Ecto neural progenitor cell (in vitro differentiated cells): ENCODE results near the gene FLT4.
"Not testable (repeated sequence)": the region's sequence is repeated elsewhere in the genome, so short reads cannot be mapped to it uniquely, and the experiment has no call there.

ENCODE experiments used
- DNase-seq: peaks from one replicate; pipeline ENCODE4 v3.0.0-alpha.2; 2018; ENCODE audit warnings: low spot score

Gene FLT4

DNA sequence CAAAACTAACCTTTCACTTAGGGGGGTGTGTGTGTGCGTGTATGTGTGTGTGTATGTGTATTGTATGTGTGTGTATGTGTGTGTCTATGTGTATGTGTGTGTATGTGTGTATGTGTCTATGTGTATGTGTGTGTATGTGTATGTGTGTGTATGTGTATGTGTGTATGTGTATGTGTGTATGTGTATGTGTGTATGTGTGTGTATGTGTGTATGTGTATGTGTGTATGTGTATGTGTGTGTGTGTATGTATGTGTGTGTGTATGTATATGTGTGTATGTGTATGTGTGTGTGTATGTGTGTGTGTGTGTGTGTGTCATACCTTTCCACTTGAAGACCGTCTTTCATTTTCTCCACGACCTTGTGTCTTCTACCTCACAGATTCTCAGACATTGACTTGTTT, 20.8 kb upstream of the FLT4 start:
- DNase-seq, result no peak

DNA sequence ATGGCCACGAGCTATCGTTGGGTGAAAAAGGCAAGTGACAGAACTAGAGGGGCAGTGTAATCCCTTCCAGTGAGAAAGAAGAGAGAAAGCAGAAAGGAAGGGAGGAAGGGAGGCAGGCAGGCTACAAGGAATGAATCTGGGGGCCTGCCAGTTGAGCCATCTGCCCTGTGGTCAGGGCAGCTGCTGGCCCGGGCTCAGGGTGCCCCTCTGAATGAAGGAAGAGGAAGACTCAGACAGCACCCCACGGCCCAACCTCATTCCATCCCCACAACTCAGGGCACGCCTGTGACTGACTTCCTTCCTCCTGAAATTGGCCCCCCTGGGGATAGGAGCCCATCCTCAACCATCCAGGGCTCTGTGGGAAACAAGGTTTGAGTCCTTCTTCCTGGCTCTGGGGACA, 20.3 kb upstream of the FLT4 start:
- DNase-seq, result no peak

DNA sequence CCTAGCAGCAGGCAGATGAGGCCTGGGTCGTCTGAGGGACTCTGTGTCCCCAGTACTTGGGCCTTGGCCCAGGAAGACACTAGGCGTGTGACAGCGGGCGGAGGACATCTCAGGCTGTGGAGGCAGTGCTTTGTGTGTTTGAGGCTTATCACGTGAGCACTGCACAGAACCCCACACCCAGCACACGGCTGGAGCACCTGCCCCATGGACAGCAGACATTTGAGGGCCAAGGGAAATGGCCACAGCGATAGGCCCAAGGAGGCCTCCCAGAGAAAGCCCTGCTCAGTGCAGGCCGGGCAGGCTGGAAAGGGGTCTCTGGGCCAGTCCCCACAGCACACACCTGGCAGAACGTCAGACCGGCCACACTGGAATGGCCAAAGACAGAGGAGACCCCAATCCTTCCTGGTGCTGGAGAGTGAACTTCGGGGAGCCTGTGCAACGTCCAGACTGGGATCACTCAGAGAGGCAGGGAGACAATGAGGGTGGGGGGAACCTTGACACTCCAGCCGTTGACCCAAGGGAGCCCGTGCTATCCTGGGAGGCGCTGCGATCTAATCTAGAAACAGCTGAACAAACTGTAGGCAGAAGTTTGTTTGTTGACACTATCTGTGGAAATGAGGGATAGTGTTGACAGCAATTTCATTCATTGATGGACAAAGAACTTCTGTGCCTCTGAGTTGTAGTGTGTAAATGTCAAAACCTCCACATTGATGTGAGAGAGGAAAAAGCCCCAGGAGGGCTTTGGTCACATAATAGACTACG, 19.6 kb upstream of the FLT4 start:
- DNase-seq, result peak; percentile 29

DNA sequence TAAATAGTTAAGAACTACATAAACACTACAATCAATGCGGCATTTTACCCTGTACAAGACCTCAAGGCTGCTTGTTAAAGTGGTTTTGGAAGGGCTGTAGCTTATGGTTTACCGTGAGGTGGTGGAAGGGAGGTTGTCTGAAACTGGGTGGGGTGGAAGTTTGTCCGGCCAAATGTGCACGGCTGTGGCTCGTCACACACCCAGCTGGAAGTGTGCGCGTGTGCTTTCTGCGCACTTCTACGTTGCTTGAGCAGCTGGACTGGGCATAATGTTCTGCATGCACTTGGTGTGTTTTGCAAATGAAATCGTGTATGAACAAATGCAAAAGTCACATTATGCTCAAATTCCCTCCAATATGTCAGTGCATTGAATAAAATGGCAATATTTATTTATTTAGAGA, 17.4 kb upstream of the FLT4 start:
- DNase-seq, result no peak

DNA sequence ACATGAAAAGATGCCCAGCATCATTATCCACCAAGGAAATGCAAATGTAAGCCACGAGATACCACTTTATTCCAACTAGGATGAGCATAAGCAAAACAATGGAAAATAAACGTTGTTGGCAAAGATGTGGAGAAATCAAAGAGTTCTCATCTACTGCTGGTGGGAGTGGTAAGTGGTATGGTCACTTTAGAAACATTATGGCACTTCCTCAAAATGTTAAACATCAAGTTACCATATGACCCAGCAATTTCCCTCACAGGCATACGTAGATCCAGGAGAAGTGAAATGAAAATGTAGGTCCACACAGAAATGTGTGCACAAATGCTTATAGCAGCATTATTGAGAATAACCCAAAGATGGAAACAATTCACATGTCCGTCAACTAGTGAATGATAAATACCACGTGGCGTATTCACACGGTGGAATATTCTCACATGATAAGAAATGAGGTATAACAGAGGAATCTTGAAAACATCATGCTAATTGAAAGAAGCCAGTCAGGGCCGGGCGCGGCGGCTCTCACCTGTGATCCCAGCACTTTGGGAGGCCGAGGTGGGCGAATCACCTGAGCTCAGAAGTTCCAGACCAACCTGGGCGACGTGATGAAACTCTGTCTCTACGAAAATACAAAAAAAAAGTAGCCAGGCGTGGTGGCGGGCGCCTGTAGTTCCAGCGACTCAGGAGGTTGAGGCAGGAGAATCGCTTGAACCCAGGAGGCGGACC, 16.4 kb upstream of the FLT4 start:
- DNase-seq, result no peak

DNA sequence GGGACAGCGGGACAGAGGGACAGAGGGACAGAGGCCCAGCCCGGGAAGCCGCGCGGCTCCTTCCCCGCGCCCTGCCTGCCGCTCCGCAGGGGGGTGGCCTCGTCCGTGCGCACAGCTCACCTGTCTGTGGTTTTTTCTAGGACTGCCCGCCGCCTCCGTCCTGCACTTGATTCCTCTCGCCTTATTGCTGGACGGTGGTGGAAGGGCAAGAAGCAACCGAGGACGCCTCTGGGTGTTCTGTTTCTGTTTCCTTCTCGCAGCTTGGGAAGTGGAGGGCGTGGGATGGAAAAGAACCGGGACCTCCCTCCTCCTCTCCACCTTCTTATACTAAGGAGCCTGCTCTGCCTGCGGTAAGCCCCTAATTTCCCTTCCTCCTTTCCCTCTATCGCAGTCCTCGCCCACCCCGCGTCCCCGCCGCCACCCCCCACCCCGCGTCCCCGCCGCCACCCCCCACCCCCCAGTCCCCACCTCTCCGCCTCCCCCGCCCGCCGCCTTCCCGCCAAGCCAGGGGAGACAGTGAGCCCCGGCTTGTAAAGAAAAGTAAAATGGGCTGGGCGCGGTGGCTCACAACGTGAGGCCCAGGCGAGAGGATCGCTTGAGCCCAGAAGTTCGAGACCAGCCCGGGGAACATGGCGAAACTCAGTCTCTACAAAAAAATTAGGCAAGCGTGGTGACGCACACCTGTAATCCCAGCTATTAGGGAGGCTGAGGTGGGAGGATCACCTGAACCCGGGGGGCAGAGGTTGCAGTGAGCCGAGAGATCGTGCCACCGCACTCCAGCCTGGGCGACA, 9.6 kb upstream of the FLT4 start:
- no peak for DNase-seq

DNA sequence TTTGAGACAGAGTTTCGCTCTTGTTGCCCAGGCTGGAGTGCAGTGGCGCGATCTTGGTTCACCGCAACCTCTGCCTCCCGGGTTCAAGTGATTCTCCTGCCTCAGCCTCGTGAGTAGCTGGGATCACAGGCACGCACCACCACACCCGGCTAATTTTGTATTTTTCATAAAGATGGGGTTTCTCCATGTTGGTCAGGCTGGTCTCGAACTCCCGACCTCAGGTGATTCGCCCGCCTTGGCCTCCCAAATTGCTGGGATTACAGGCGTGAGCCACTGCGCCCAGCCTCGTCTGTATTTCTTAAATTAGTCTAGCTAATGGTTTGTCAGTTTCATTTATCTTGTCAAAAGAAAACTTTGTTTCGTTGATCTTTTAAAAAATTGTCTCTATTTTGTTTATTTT, 5.8 kb upstream of the FLT4 start:
- DNase-seq, result not testable (repeated sequence)

DNA sequence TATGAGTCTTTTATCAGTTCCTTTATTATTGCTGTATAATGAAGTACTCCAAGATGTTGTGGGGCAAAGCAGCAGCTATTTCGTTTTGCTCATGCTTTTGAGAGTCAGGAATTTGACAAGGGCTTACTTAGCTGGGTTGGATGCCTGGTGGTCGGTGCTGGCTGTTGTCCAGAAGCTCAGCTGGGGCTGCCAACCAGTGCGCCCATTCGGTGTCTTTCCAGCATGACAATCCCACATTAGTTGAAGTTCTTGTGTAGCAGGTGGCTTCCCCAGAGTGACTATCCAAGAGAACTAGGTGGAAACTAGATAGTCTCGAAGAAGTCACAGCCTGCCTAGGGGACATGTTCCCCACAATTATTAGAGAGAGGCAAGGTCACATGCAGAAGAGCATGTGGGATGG, 3.4 kb upstream of the FLT4 start:
- DNase-seq, result no peak

DNA sequence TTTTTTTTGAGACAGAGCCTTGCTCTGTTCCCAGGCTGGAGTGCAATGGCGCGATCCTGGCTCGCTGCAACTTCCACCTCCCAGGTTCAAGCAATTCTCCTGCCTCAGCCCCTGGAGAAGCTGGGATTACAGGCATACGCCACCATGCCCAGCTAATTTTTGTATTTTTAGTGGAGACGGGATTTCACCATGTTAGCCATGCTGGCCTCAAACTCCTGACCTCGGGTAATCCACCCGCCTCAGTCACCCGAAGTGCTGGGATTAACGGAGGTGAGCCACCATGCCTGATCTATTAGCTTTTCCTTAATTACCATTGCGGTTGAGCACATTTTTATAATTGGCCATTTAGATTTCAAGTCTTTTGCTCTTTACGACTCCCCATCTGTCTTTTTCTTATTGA, 2.9 kb upstream of the FLT4 start:
- no peak for DNase-seq

DNA sequence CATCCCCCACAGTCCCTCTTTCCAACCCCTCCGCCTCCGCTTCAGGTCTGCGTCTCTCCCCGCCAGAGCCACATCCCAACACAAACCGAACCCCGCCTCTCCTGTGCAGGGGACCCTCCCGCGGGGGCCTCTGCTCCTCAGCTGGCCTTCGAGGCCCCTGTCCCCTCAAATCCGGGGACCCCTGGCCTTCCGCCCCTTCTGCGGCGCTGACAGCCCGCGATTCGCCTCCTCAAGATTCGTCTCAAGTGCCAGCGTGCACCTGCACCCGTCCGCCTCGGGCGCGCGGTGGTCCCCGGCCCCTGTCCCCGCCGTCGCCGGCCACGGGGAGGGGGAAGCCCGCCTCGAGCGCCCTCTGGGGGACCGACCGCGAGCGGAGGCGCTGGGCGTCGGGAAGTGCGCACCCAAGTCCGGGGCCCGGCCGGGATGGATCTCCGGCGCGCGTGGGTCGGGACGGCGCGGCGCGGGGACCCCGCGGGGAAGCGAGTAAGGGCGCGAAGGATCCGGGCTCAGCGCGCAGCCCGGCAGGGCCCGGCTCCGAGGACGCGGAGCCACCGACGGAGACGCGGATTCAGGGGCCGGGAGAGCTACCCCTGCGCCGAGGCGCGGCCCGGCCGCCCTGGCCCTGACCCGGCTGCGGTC, 623 bp downstream of the FLT4 start:
- DNase-seq, result peak; percentile 80

DNA sequence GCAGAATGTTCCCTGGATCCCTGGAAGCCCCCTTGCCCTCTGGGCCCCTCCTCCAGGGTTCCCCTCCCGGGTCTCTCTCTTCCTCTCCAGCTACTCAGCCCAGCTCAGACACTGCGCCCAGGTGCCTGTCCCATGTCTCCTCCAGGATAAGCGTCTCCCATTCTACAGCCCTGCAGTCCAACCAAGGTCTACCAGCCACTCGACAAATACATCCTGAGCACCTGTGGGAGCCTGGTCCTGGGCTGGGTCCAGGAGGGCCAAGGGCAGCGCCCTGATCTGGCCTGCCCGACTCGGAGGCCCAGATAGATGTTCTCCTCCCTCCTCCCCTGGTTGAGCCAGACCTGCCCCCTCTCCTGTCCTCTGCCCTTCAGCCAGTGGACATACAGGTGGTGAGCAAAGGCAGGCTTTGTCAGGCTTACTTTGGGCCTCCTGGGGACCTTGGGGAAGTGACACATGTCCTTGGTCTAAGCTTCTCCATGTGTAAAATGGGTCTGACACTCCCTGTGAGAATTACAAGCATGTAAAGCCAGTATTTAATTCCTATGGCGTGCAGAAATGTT, 1.4 kb downstream of the FLT4 start:
- peak; percentile 42 for DNase-seq

DNA sequence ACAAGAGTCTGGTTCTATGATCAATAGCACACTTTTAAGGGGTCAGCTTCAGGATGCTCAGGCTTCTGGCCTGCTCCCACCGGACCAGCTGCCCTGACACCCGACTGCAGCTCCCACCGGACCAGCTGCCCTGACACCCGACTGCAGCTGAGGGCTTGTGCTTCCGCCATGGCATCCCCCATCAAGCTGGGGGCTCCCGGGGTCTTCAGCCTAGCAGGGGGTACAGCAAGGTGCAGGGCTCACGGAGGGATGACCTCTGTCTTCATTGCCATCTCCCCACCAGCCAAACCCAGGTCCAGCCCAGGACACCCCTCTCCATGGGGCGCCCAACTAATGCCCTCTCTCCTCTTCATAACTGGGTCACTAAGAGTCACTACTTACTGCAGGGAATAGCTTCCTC, 1.9 kb downstream of the FLT4 start:
- peak; percentile 40 for DNase-seq

DNA sequence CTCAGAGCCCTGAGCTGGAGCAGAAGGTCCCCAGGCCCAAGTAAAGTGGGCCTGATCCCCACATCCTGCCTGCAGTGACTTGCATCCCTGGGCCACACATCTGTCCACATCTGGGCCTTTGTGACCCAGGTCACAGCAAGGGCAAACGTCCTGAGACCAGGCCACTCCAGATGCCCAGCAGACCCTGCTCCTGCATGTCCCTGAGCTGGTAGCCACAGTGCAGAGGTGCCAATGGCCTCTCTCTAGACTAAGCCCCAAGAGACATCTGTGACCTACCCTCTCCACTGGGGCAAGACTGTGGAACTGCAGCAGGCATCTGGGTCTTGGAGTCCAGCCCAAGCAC, 2.5 kb downstream of the FLT4 start:
- DNase-seq, result peak; percentile 37

DNA sequence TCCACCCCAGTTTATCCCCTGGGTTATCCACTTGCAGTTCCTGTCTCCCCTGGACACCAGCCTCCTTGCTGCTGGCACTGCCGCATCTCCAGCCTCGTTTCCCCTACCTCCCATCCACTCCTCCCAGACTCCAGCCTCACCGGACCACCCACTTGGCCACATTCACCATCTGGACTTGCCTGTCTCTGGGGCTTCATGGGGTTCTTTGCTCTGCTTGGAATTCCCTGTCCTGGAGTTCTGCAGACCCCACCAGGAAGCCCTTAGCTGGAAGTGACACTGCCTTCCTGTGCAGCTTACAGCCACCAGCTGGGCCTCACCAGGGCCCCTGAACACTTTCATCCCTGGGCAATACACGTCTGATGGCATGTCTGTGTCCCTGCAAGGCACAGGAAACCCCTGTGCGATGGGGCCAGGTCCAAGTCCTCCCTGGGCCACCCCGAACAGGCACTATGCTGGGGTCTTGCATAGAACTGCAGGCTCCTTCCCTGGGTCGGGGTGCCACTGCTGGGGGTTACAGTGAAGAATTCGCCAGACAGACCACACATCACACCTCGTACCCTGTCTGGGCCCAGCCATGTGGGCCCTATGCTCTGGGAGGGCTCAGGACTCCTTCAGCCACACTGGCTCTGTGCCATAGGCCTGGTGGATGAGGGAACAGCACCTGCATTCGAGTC, 3.0 kb downstream of the FLT4 start:
- peak; percentile 52 for DNase-seq

DNA sequence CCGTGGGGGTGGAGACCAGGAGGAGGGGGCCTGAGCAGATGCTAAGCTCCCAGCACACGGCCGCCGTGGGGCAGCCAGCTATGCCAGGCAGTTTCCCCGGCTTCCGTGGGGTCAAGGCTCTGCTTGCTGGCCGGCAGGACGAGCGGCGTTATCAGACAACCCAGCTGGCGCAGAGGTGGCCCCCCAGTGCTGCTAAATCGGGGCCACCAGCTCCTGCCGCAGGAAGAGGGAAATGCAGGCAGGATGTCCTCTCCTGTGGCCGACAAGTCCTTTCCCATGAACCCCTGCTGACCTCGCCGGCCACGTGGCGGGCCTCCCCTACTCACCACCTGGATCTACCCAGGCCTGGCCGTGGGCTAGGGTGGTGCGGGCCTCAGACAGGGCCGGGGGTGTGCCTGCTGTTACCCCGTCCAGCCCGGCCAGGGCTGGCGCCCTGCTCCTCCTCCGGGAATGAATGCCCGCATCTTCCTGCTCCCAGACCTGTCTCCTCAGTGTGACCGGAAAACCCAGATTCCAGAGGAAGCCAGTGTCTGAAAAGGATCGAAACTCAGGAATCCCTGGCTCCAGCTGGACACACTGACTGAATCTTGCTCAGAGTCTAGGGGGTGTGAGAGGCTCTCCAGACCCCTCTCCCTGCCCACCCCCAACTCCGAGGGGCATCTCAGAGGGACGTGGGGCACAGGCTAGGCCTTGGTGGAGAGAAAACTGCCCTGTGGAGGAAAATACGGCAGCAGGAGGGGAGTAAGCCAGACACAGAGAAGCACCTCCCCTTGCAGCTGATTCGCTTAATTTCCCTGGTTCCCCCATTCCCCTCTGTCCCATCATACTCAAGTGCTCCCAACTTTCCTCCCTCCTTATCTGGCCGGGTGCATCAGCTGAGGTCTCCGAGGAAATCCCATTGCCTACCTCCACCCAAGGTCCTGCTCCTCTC, 3.9 kb downstream of the FLT4 start:
- DNase-seq, result no peak

DNA sequence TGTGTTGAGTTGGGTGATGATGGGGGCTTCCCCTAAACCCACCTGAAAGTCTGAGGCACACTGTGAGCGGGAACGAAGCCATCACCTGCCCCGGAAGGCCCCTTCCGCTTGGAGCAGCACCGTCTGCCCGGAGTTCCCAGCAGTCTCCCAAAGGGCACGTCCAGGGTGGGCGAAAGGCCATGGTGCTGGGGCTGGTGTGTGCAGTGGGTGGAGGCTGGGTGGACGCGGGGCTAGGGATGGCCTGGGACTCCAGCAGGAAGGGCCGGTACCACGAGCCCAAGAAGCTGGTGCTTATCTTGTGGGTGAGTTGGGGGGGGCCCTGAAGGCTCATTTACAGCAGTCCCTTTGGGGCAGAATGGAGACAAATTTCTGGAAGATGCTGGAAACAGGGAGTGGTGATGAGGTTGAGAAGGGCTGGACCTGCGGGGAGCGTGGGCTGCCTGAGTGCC, 4.6 kb downstream of the FLT4 start:
- no peak for DNase-seq

DNA sequence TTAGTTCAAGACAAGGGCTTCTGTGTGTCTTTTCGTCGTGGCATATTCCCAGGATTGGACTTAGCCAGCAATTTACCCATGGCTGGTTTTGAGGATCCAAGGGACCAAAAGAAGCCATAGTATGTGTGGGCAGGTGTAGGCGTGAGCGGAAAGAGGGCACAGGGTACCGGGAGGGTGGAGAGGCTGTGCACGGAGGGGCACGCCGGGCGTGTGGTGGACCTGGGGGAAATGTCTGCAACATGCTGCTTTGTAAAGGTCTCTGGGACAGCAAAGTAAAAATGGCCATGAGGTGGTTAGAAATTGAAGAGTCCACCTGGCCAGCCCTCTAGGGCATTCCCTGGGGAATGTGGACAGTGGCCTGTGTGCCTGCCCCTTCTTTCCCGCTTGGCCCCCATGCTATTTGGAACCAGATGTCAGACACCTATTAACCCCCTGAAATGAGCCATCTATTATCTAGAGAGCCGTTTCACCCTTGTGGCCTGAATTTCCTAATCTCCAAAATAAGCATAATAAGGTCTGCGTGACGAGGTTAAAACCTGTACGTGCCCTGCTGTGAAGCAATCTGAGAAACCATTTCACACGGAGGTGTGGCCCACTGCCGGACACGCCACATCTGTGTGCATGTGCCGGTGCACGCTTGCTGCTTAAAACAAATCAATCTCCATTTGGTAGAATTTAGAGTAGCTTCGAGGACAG, 5.1 kb downstream of the FLT4 start:
- no peak for DNase-seq

DNA sequence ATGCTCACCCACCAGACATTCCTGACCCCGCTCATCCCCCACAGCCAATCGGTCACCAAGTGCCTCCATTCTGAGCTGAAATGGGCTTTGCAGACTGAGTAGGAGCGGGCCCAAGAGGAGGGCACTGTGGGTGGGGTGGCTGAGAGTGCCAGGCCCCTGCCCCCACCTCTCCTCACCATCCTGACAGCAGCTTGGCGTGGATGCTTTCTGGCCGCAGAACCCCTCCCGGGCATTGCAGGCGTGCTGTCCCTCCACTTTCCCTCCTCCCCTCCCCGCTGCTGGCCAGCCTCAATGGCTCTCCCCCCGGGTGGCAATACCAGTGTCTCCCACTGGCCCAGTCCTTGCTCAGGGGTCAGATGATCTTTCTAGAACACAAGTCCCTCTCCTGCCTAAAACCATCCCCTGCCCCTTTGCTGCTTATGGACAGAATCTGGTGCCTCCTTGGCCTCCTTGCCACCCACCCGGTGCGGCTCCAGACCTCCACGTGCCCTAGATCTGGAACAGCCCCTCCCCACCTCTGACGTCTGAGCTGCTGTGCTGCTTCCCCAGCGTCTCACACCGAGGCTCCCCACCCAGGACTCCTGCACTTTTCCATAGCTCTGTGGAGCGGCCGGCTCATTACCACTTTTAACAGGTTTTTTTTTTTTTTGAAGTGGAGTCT, 6.1 kb downstream of the FLT4 start:
- peak; percentile 44 for DNase-seq

DNA sequence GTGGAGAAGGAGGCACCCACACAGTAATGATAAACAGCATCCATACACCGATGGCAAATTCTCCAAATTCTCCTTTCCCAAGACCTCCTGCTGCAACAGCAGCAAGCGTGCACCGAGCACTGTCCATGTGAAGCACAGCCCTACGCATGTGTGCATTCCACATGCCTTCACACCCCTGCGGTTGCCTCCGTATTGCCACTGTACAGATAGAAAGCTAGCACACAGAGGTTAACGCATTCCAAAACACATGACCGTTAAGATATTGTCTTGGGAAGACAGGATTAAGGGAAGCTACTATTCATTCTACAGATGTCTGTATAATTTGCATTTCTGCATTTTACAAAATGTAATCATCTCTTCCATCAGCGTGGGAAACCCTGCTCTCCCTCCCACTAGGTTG, 6.6 kb downstream of the FLT4 start:
- no peak for DNase-seq
